ENCODE data around the gene FERMT3.

DNA sequence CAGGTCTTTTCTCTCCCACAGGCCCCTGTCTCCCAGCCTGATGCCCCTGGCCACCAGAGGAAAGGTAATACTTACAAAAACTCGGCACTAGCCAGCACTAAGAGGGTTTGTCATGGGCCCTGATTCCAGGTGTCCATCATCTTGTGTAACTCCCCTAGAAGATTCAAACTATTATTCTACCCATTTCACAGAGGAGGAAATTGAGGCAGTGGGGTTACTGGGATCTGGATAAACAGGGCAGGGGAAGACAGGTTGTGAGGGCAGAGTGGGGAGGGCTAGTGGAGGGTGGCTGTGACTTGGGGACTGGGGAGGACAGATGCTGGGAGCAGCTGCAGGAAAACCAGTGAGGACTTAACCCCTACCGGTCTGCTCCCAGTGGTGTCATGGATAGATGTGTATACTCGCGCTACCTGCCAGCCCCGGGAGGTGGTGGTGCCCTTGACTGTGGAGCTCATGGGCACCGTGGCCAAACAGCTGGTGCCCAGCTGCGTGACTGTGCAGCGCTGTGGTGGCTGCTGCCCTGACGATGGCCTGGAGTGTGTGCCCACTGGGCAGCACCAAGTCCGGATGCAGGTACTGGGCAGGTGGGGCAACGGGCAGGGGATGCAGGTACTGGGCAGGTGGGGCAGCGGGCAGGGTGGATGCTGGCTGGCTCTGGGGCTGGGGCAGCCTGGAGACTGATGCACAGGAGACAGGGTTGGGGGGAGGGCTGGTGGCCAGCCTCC, 29.1 kb downstream of the FERMT3 start:
- TF ChIP-seq, protein P1, sequence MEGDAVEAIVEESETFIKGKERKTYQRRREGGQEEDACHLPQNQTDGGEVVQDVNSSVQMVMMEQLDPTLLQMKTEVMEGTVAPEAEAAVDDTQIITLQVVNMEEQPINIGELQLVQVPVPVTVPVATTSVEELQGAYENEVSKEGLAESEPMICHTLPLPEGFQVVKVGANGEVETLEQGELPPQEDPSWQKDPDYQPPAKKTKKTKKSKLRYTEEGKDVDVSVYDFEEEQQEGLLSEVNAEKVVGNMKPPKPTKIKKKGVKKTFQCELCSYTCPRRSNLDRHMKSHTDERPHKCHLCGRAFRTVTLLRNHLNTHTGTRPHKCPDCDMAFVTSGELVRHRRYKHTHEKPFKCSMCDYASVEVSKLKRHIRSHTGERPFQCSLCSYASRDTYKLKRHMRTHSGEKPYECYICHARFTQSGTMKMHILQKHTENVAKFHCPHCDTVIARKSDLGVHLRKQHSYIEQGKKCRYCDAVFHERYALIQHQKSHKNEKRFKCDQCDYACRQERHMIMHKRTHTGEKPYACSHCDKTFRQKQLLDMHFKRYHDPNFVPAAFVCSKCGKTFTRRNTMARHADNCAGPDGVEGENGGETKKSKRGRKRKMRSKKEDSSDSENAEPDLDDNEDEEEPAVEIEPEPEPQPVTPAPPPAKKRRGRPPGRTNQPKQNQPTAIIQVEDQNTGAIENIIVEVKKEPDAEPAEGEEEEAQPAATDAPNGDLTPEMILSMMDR (IDR thresholded peaks at IDR 0.05 in 4 of 5, conservative IDR thresholded peaks at IDR 0.05 in 1 of 5), result no peak
- no peak for TF ChIP-seq POLR2A (IDR thresholded peaks at IDR 0.05)

Data from gastrocnemius medialis (tissue), 4 donors.